ENCODE measurements around the gene PMVK. TPM values are rescaled to one million over a fixed set of nuclear protein-coding genes. Genes with fewer than 3 reads are reported as not detected.

The PMVK gene
- total RNA-seq, 1 donor from 2014 or later, result 15.6 TPM

GRCh38 chr1:154934358-154934948 lies 2.1 kb downstream of the PMVK start:
- no peaks in the 10 kb centered on the region for H3K27me3 Mint-ChIP-seq (ENCODE audit: low read depth, unreplicated experiment)
- H3K4me3 Mint-ChIP-seq (ENCODE audit: unreplicated experiment), result no peak overlapping the region
- H3K9ac ChIP-seq (ENCODE audit: low read length), result no peak overlapping the region
- TF ChIP-seq CTCF (IDR thresholded peaks at IDR 0.05; ENCODE audit: insufficient read depth, low read depth, low read length) (no peak), EZH2 (IDR thresholded peaks at IDR 0.05; ENCODE audit: insufficient read depth, low read length) (no peak)
- H3K4me1 ChIP-seq (ENCODE audit: insufficient read depth, low read length), result peaks cover 23% of the 10 kb centered on the region
- H3K9me3 ChIP-seq (ENCODE audit: insufficient read depth, low read depth, low read length), result no peaks in the 10 kb centered on the region
- H3K4me2 ChIP-seq (ENCODE audit: low read length), result no peak overlapping the region
- no peak overlapping the region for H3K27ac Mint-ChIP-seq (ENCODE audit: unreplicated experiment)
- H3K4me3 ChIP-seq (ENCODE audit: insufficient read depth, low read depth, low read length), result no peak overlapping the region
- H3K36me3 Mint-ChIP-seq (ENCODE audit: low read depth, unreplicated experiment), result peaks cover 5% of the 10 kb centered on the region
- H3K36me3 ChIP-seq (ENCODE audit: insufficient read depth, low read length), result no peaks in the 10 kb centered on the region
- H3K9me3 Mint-ChIP-seq (ENCODE audit: unreplicated experiment), result no peaks in the 10 kb centered on the region
- DNase-seq (ENCODE audit: low read depth) (no peak), FAIRE-seq (no peak)
- H3K27me3 ChIP-seq (ENCODE audit: insufficient read depth, low read length), result no peaks in the 10 kb centered on the region
- H2AFZ ChIP-seq (ENCODE audit: low read depth, low read length), result no peak overlapping the region
- no peaks in the 10 kb centered on the region for H4K20me1 ChIP-seq (ENCODE audit: insufficient read depth, low read length)
- peaks cover 11% of the 10 kb centered on the region for H3K4me1 Mint-ChIP-seq (ENCODE audit: low read depth, unreplicated experiment)
- H3K79me2 ChIP-seq (ENCODE audit: insufficient read depth, low read length), result peaks cover 4% of the 10 kb centered on the region
- H3K27ac ChIP-seq (ENCODE audit: low read depth, low read length), result no peak overlapping the region

- Histone ChIP-seq H3K4me3 (ENCODE audit: insufficient read depth, low read depth, low read length) (no peak overlapping the region), H3K9me3 (ENCODE audit: insufficient read depth, low read depth, low read length) (no peaks in the 10 kb centered on the region), H4K20me1 (ENCODE audit: insufficient read depth, low read length) (peaks cover under 1% of the 10 kb centered on the region), H2AFZ (ENCODE audit: low read depth, low read length) (no peak overlapping the region), H3K36me3 (ENCODE audit: insufficient read depth, low read length) (no peaks in the 10 kb centered on the region), H3K27me3 (ENCODE audit: insufficient read depth, low read length) (no peaks in the 10 kb centered on the region), H3K9ac (ENCODE audit: low read length) (no peak overlapping the region), H3K27ac (ENCODE audit: low read depth, low read length) (no peak overlapping the region), H3K79me2 (ENCODE audit: insufficient read depth, low read length) (peaks cover 4% of the 10 kb centered on the region), H3K4me1 (ENCODE audit: insufficient read depth, low read length) (peaks cover 13% of the 10 kb centered on the region), H3K4me2 (ENCODE audit: low read length) (no peak overlapping the region)
- DNase-seq (ENCODE audit: low read depth) (no peak), FAIRE-seq (no peak)
- H3K36me3 Mint-ChIP-seq (ENCODE audit: low read depth, unreplicated experiment), result peaks cover 15% of the 10 kb centered on the region
- TF ChIP-seq CTCF (IDR thresholded peaks at IDR 0.05; ENCODE audit: insufficient read depth, low read depth, low read length), result no peak
- no peak for TF ChIP-seq EZH2 (IDR thresholded peaks at IDR 0.05; ENCODE audit: insufficient read depth, low read length)
- peaks cover 5% of the 10 kb centered on the region for H3K4me1 Mint-ChIP-seq (ENCODE audit: low read depth, unreplicated experiment)
- H3K4me3 Mint-ChIP-seq (ENCODE audit: unreplicated experiment), result no peak overlapping the region
- H3K9me3 Mint-ChIP-seq (ENCODE audit: unreplicated experiment), result peaks cover 3% of the 10 kb centered on the region
- H3K27me3 Mint-ChIP-seq (ENCODE audit: low read depth, unreplicated experiment), result no peaks in the 10 kb centered on the region
- no peak overlapping the region for H3K27ac Mint-ChIP-seq (ENCODE audit: unreplicated experiment)
Observed at GRCh38 chr1:154931940-154932487, 4.5 kb downstream of the PMVK start.

DNA sequence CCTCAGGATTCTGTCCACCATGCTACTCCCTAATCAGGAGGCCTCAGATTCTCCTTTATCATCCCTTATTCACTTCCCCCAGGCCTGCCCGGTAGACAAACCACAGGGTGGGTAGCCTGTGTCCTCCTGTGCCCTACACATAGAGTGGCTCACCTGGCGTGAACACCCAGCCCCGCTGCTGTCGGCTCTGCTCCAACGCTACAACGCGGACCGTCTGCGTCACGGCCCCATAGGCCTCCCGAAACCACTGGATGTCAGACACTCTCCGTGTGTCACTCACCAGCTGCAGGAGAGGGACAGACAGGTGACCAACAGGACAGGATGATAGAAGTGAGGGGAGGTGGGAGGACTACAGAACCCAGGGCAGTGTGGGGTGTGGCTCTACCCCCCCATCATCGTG lies 10.3 kb downstream of the PMVK start:
- Histone ChIP-seq H3K9me3 (ENCODE audit: insufficient read depth, low read depth, low read length) (no peaks in the 10 kb centered on the region), H3K4me2 (ENCODE audit: low read length) (no peak overlapping the region), H3K79me2 (ENCODE audit: insufficient read depth, low read length) (no peaks in the 10 kb centered on the region), H3K36me3 (ENCODE audit: insufficient read depth, low read length) (no peaks in the 10 kb centered on the region), H2AFZ (ENCODE audit: low read depth, low read length) (no peak overlapping the region), H3K27ac (ENCODE audit: low read depth, low read length) (no peak overlapping the region), H4K20me1 (ENCODE audit: insufficient read depth, low read length) (peaks cover 3% of the 10 kb centered on the region), H3K9ac (ENCODE audit: low read length) (no peak overlapping the region), H3K4me3 (ENCODE audit: insufficient read depth, low read depth, low read length) (no peak overlapping the region), H3K4me1 (ENCODE audit: insufficient read depth, low read length) (no peaks in the 10 kb centered on the region), H3K27me3 (ENCODE audit: insufficient read depth, low read length) (no peaks in the 10 kb centered on the region)
- H3K27ac Mint-ChIP-seq (ENCODE audit: unreplicated experiment), result no peak overlapping the region
- FAIRE-seq (no peak), DNase-seq (ENCODE audit: low read depth) (no peak)
- no peaks in the 10 kb centered on the region for H3K27me3 Mint-ChIP-seq (ENCODE audit: low read depth, unreplicated experiment)
- H3K4me3 Mint-ChIP-seq (ENCODE audit: unreplicated experiment), result no peak overlapping the region
- H3K9me3 Mint-ChIP-seq (ENCODE audit: unreplicated experiment), result peaks cover 5% of the 10 kb centered on the region
- TF ChIP-seq EZH2 (IDR thresholded peaks at IDR 0.05; ENCODE audit: insufficient read depth, low read length), result no peak
- TF ChIP-seq CTCF (IDR thresholded peaks at IDR 0.05; ENCODE audit: insufficient read depth, low read depth, low read length), result no peak
- peaks cover 2% of the 10 kb centered on the region for H3K4me1 Mint-ChIP-seq (ENCODE audit: low read depth, unreplicated experiment)
- H3K36me3 Mint-ChIP-seq (ENCODE audit: low read depth, unreplicated experiment), result peaks cover 42% of the 10 kb centered on the region

Data from astrocyte (in vitro differentiated cells and primary cell).